ENCODE results near the gene FKBP11. TPM values are rescaled to one million over a fixed set of nuclear protein-coding genes. Genes with fewer than 3 reads are reported as not detected.

FKBP11 gene
- total RNA-seq, 4 donors from 2014 or later, result 12.1 to 35.9 (median 20.9) TPM

DNA sequence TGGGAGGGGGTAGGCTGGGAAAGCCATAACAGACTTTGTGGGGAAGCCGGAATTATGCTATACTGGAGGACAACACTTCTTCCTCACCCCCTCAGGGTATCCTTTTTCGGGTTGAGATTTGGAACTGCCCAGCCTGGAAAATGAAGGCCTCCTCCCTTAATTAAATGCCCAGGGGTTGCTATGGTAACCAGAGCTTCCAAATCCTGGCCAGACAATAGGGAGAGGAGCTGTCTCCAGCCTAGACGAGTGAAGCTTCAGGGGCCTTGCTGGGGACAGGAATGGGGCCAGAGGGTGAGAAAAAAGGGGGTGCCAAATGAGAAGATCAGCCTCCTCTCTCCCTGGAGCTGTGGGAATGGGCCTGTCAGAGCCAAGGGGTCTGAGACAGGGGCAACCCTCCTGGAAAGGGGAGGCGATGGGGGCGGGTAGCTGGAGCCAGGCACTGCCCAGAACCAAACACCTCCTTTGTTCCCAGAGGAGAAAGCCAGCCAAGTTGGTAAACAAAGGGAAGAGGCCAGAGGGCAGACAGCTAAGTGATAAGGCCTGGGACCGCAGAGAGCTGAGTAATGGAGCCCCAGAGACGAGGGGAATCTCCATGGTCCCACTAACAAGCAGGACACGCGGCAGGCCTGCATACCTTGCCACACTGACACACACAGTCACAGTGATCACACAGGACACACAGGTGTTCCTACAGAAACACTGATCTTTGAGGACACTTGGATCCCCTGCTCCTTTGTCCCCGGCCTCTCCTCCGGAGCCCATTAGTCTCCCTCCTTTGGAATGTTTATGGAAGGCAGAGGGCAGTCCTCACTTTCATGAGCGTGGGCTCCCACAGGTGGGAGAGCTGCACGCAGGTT lies 41.8 kb downstream of the FKBP11 start:
- Histone ChIP-seq H3K36me3 (no peaks in the 10 kb centered on the region), H3K9me3 (no peaks in the 10 kb centered on the region), H3K4me3 (no peak overlapping the region), H3K27me3 (peaks cover 10% of the 10 kb centered on the region), H3K27ac (no peak overlapping the region), H3K4me1 (peaks cover 0 to 8% (median 4%) of the 10 kb centered on the region in 4 donors)
- no peak for DNase-seq
- in situ Hi-C loops (cut with MboI; ENCODE audit: low pct_ligation_motif_present in 1 of 4, low pct_unique_long_range_greater_than_20kb in 1 of 4, low sequenced_read_pairs in 3 of 4) (no loop called here), intact Hi-C loops (cut with DNase I; ENCODE audit: low total_unique reads) (no loop called here)
- 56 to 100% methylated on average over 1 to 13 of the region's 13 CpGs for WGBS, 2 donors (ENCODE audit: low coverage in 1 of 2)
- TF ChIP-seq CTCF (IDR thresholded peaks at IDR 0.05), result no peak
- TF ChIP-seq POLR2A (IDR thresholded peaks at IDR 0.05), result no peak
- TF ChIP-seq POLR2AphosphoS5 (IDR thresholded peaks at IDR 0.05), result no peak
- TF ChIP-seq EP300 (IDR thresholded peaks at IDR 0.05; ENCODE audit: low read depth), result no peak

- H3K4me3 ChIP-seq, result no peak overlapping the region
- intact Hi-C loops (cut with DNase I; ENCODE audit: low total_unique reads) (no loop called here), in situ Hi-C loops (cut with MboI; ENCODE audit: low pct_ligation_motif_present in 1 of 4, low pct_unique_long_range_greater_than_20kb in 1 of 4, low sequenced_read_pairs in 3 of 4) (no loop called here)
- H3K27ac ChIP-seq, result peak overlapping the region in 1 of 4 donors; percentile 10
- no peaks in the 10 kb centered on the region for H3K36me3 ChIP-seq
- no peak for DNase-seq
- H3K4me1 ChIP-seq, result peaks cover 0 to 8% (median 4%) of the 10 kb centered on the region in 4 donors
- 91 to 94% methylated on average over 3 of the region's 3 CpGs for WGBS, 2 donors (ENCODE audit: low coverage in 1 of 2)
- H3K9me3 ChIP-seq, result no peaks in the 10 kb centered on the region
- H3K27me3 ChIP-seq, result peaks cover 10% of the 10 kb centered on the region
- TF ChIP-seq CTCF (IDR thresholded peaks at IDR 0.05) (no peak), EP300 (IDR thresholded peaks at IDR 0.05; ENCODE audit: low read depth) (no peak), POLR2AphosphoS5 (IDR thresholded peaks at IDR 0.05) (no peak), POLR2A (IDR thresholded peaks at IDR 0.05) (no peak)
Observed at GRCh38 chr12:48882972-48883304, 42.4 kb downstream of the FKBP11 start.

GRCh38 chr12:48882315-48882687 lies 43.0 kb downstream of the FKBP11 start:
- intact Hi-C loops (cut with DNase I; ENCODE audit: low total_unique reads), result no loop called here
- WGBS, 2 donors (ENCODE audit: low coverage in 1 of 2), result 37 to 43% methylated on average over 8 to 10 of the region's 10 CpGs
- Histone ChIP-seq H3K4me1 (peaks cover 0 to 8% (median 4%) of the 10 kb centered on the region in 4 donors), H3K36me3 (no peaks in the 10 kb centered on the region), H3K27ac (peak overlapping the region in 1 of 4 donors; percentile 10), H3K27me3 (peaks cover 10% of the 10 kb centered on the region), H3K9me3 (no peaks in the 10 kb centered on the region), H3K4me3 (no peak overlapping the region)
- in situ Hi-C loops (cut with MboI; ENCODE audit: low pct_ligation_motif_present in 1 of 4, low pct_unique_long_range_greater_than_20kb in 1 of 4, low sequenced_read_pairs in 3 of 4), result no loop called here
- DNase-seq, result no peak
- no peak for TF ChIP-seq POLR2AphosphoS5 (IDR thresholded peaks at IDR 0.05)
- no peak for TF ChIP-seq CTCF (IDR thresholded peaks at IDR 0.05)
- TF ChIP-seq EP300 (IDR thresholded peaks at IDR 0.05; ENCODE audit: low read depth), result no peak
- no peak for TF ChIP-seq POLR2A (IDR thresholded peaks at IDR 0.05)

GRCh38 chr12:48881686-48882314 lies 43.5 kb downstream of the FKBP11 start:
- no peak overlapping the region for H3K4me3 ChIP-seq
- in situ Hi-C loops (cut with MboI; ENCODE audit: low pct_ligation_motif_present in 1 of 4, low pct_unique_long_range_greater_than_20kb in 1 of 4, low sequenced_read_pairs in 3 of 4), result no loop called here

More at GRCh38 chr12:48881686-48882314, 43.5 kb downstream of the FKBP11 start:
- TF ChIP-seq EP300 (IDR thresholded peaks at IDR 0.05; ENCODE audit: low read depth) (no peak), POLR2AphosphoS5 (IDR thresholded peaks at IDR 0.05) (no peak), POLR2A (IDR thresholded peaks at IDR 0.05) (no peak), CTCF (IDR thresholded peaks at IDR 0.05) (no peak)
- Histone ChIP-seq H3K4me1 (peaks cover 0 to 8% (median 4%) of the 10 kb centered on the region in 4 donors), H3K27ac (no peak overlapping the region), H3K27me3 (peaks cover 10% of the 10 kb centered on the region), H3K9me3 (no peaks in the 10 kb centered on the region), H3K36me3 (no peaks in the 10 kb centered on the region)
- intact Hi-C loops (cut with DNase I; ENCODE audit: low total_unique reads), result no loop called here
- no peak for DNase-seq
- 30 to 67% methylated on average over 6 to 9 of the region's 9 CpGs for WGBS, 2 donors (ENCODE audit: low coverage in 1 of 2)

Measured in transverse colon (tissue), 4 donors.